Osteocyte (in vitro differentiated cells): Measurements from ENCODE around the gene FRMPD1. TPM values are rescaled to one million over a fixed set of nuclear protein-coding genes. Genes with fewer than 3 reads are reported as not detected.

Experiments
- DNase-seq: peaks from one replicate; pipeline ENCODE4 v3.0.0; 2021; ENCODE audit warnings: mixed read lengths; ENCODE audit not compliant: unreplicated experiment; ENCODE audit errors: extremely low spot score
- H3K27ac Mint-ChIP-seq: one replicate; pipeline ENCODE4 v1.8.0; 2021; ENCODE audit warnings: mild to moderate bottlenecking, mixed read lengths; ENCODE audit not compliant: unreplicated experiment
- H3K27me3 Mint-ChIP-seq: one replicate; pipeline ENCODE4 v1.8.0; 2021; ENCODE audit warnings: mixed read lengths; ENCODE audit not compliant: unreplicated experiment
- H3K36me3 Mint-ChIP-seq: one replicate; pipeline ENCODE4 v1.8.0; 2021; ENCODE audit warnings: mixed read lengths; ENCODE audit not compliant: unreplicated experiment
- H3K4me1 Mint-ChIP-seq: one replicate; pipeline ENCODE4 v1.8.0; 2021; ENCODE audit warnings: mixed read lengths; ENCODE audit not compliant: unreplicated experiment
- H3K4me3 Mint-ChIP-seq: one replicate; pipeline ENCODE4 v1.8.0; 2021; ENCODE audit warnings: mild to moderate bottlenecking, moderate library complexity, mixed read lengths; ENCODE audit not compliant: unreplicated experiment
- H3K9me3 Mint-ChIP-seq: one replicate; pipeline ENCODE4 v1.8.0; 2021; ENCODE audit warnings: mixed read lengths; ENCODE audit not compliant: unreplicated experiment
- CTCF ChIP-seq: fragments of 200-600 bp; sonication (generic); IDR thresholded peaks from 2 replicates; pipeline ENCODE4 v1.5.0; 2021; ENCODE audit warnings: antibody characterized with exemption, mild to moderate bottlenecking, moderate library complexity
- total RNA-seq: library from RNA; stranded (reverse); gene quantifications from 2 replicates; pipeline ENCODE4 v1.2.1, GENCODE V29; 2021

Gene FRMPD1
- total RNA-seq, 1 donor from 2014 or later, result not detected

DNA sequence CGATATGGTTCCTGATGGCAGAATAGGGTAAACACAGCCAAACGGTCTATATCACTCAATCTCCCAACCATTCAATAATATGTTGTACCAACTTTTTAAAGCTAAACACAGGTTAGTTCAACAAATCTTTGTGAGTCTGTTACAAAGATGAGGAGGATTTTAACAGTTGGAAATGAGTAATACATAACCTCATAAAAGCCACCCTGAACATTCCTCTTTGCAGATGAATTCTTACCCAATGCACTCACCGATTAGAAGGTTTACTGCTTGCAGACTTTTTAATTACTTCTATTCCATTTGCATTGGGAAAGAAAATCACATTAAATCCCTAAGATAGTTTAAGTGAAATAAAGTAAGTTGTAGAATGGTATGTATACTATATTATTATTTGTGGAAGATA, 79.5 kb downstream of the FRMPD1 start:
- H3K27ac Mint-ChIP-seq, result no peak overlapping the region
- no peaks in the 10 kb centered on the region for H3K4me1 Mint-ChIP-seq
- no peaks in the 10 kb centered on the region for H3K9me3 Mint-ChIP-seq
- DNase-seq, result no peak
- H3K4me3 Mint-ChIP-seq, result no peak overlapping the region
- TF ChIP-seq CTCF, result no peak
- no peaks in the 10 kb centered on the region for H3K36me3 Mint-ChIP-seq
- H3K27me3 Mint-ChIP-seq, result peaks cover 67% of the 10 kb centered on the region

DNA sequence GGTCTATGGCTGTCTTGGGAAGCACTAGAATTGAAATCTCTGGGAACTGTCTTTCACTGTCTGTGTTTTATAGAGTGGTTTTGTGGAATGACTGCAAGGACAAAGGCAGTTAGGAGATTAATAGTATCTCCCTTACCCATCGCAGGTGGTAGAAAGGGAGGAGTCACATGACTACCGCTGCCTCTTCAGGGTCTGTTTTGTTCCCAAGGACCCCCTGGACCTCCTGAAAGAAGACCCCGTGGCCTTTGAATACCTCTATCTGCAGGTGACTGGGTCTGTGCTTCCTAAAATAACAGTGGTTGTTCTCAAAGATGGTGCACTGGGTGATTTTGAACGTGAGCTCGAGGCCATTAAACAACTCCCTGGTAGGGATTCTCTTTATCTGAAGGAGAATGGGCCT, 80.1 kb downstream of the FRMPD1 start:
- no peak overlapping the region for H3K4me3 Mint-ChIP-seq
- no peak overlapping the region for H3K27ac Mint-ChIP-seq
- DNase-seq, result no peak
- no peaks in the 10 kb centered on the region for H3K9me3 Mint-ChIP-seq
- no peak for TF ChIP-seq CTCF
- H3K4me1 Mint-ChIP-seq, result no peaks in the 10 kb centered on the region
- H3K36me3 Mint-ChIP-seq, result no peaks in the 10 kb centered on the region
- H3K27me3 Mint-ChIP-seq, result peaks cover 67% of the 10 kb centered on the region

DNA sequence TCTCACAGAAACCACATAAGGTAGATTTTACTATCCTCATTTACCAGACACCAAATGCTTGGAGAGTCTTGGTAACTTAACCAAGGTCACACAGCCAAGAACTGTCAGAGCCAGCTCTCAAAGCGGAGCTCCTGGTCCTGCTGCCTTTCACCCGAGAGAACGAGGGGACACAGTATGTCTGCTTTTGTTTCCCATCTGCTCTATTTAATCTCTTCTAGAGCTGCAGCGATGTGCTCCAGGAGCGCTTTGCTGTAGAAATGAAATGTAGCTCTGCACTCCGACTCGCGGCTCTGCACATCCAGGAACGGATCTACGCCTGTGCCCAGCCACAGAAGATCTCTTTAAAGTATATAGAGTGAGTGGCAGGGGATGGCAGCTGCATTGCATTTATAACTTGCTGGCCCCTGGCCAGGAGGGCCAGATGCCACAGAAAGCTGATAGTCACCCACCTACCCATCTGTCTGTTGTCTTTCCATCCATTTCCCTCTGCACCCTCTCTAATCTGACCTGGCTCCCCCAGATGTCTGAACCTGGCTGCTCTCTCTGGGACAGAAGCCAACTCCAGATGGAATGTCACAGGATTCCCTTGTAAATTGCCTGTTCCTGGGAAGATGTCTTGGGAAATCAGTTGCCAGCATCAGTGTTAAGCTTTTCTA, 81.5 kb downstream of the FRMPD1 start:
- Mint-ChIP-seq H3K9me3 (no peaks in the 10 kb centered on the region), H3K4me1 (no peaks in the 10 kb centered on the region), H3K27me3 (peaks cover 70% of the 10 kb centered on the region), H3K36me3 (no peaks in the 10 kb centered on the region), H3K4me3 (no peak overlapping the region), H3K27ac (no peak overlapping the region)
- no peak for DNase-seq
- no peak for TF ChIP-seq CTCF

DNA sequence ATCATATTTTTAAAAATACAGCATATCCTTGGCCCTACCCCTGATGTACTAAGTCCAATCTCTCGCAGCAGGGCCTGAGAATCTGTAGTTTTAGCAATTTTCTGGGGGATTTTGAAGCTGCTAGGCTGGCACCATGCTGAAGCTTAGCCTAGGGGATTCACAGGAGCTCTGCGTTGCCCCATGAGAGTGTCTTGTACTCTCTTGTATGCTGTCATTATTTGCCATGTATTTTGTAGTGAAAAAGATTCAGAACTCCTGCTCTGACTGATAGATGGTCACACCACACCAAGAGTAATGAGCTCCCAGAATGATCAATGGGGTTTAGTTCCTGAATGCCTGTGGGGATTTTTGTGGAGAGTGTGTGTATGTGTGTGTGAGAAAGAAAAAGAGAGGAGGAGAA, 82.2 kb downstream of the FRMPD1 start:
- Mint-ChIP-seq H3K36me3 (no peaks in the 10 kb centered on the region), H3K27ac (no peak overlapping the region), H3K9me3 (no peaks in the 10 kb centered on the region), H3K4me3 (no peak overlapping the region), H3K27me3 (peaks cover 74% of the 10 kb centered on the region), H3K4me1 (no peaks in the 10 kb centered on the region)
- no peak for DNase-seq
- TF ChIP-seq CTCF, result no peak

GRCh38 chr9:37739222-37739621, 88.5 kb downstream of the FRMPD1 start:
- Mint-ChIP-seq H3K4me3 (no peak overlapping the region), H3K9me3 (no peaks in the 10 kb centered on the region), H3K36me3 (no peaks in the 10 kb centered on the region), H3K27me3 (peaks cover 44% of the 10 kb centered on the region), H3K27ac (no peak overlapping the region), H3K4me1 (no peaks in the 10 kb centered on the region)
- no peak for TF ChIP-seq CTCF
- DNase-seq, result no peak
